GM12891 (cell line): ENCODE results near the gene FMNL3.

Source experiments
- PAX5 ChIP-seq: IDR thresholded peaks from 2 replicates; pipeline ENCODE4 v1.6.1; 2011; ENCODE audit warnings: low read length, moderate library complexity, mild to moderate bottlenecking; ENCODE audit not compliant: insufficient read depth, severe bottlenecking
- POLR2A ChIP-seq: IDR thresholded peaks from 2 replicates; pipeline ENCODE4 v1.6.1; 2011; ENCODE audit warnings: low read depth, low read length, control low read depth
- POLR2AphosphoS5 ChIP-seq: IDR thresholded peaks from 2 replicates; pipeline ENCODE4 v1.6.1; 2011; ENCODE audit warnings: low read depth, low read length, control low read depth
- POU2F2 ChIP-seq: IDR thresholded peaks from 2 replicates; pipeline ENCODE4 v1.6.1; 2011; ENCODE audit warnings: low read depth, mild to moderate bottlenecking, control low read depth, low read length, moderate library complexity
- SPI1 ChIP-seq: IDR thresholded peaks from 2 replicates; pipeline ENCODE4 v1.6.1; 2011; ENCODE audit warnings: low read depth, low read length, control low read depth
- TAF1 ChIP-seq: IDR thresholded peaks from 2 replicates; pipeline ENCODE4 v1.6.1; 2011; ENCODE audit warnings: low read depth, low read length, control low read depth

GRCh38 chr12:49649445-49649844 is 57.8 kb downstream of the FMNL3 start:
- TF ChIP-seq POLR2A (no peak), POLR2AphosphoS5 (no peak), TAF1 (no peak), SPI1 (no peak), POU2F2 (no peak), PAX5 (no peak)
